GM12864 (cell line): Measurements from ENCODE around the gene OSBPL9.
A peak's percentile ranks its signal among the peaks of the same experiment; 100 is the strongest.

ENCODE experiments used
- DNase-seq: peaks from one replicate; pipeline ENCODE4 v3.0.0-alpha.2; 2011; ENCODE audit warnings: low read depth
- H3K4me3 ChIP-seq: 2 replicates; pipeline ENCODE4 v1.5.1; 2011; ENCODE audit warnings: mild to moderate bottlenecking, low read depth, low read length, control low read depth
- CTCF ChIP-seq: IDR thresholded peaks from 2 replicates; pipeline ENCODE4 v1.5.1; 2011; ENCODE audit warnings: low read depth, mild to moderate bottlenecking, moderate library complexity, low read length, control low read depth, inconsistent platforms; ENCODE audit errors: missing control alignments

The OSBPL9 gene

GRCh38 chr1:51768971-51769588 is 152.2 kb downstream of the OSBPL9 start:
- no peak overlapping the region for H3K4me3 ChIP-seq
- TF ChIP-seq CTCF = peak; percentile 66
- DNase-seq = peak; percentile 34

- TF ChIP-seq CTCF = no peak
- H3K4me3 ChIP-seq = no peak overlapping the region
- no peak for DNase-seq
Measured at GRCh38 chr1:51776408-51776807, 159.5 kb downstream of the OSBPL9 start.

- no peak for DNase-seq
- no peak overlapping the region for H3K4me3 ChIP-seq
- TF ChIP-seq CTCF = no peak
Measured at GRCh38 chr1:51780927-51781326, 164.0 kb downstream of the OSBPL9 start.

GRCh38 chr1:51784997-51785421 is 168.1 kb downstream of the OSBPL9 start:
- DNase-seq = no peak
- no peak overlapping the region for H3K4me3 ChIP-seq
- TF ChIP-seq CTCF = no peak

GRCh38 chr1:51788938-51789337 is 172.0 kb downstream of the OSBPL9 start:
- no peak for DNase-seq
- TF ChIP-seq CTCF = no peak
- no peak overlapping the region for H3K4me3 ChIP-seq

GRCh38 chr1:51789342-51789741 is 172.4 kb downstream of the OSBPL9 start:
- TF ChIP-seq CTCF = no peak
- no peak overlapping the region for H3K4me3 ChIP-seq
- DNase-seq = no peak

- no peak for TF ChIP-seq CTCF
- DNase-seq = no peak
- no peak overlapping the region for H3K4me3 ChIP-seq
Measured at GRCh38 chr1:51790385-51790784, 173.5 kb downstream of the OSBPL9 start.
